GM12891 (cell line): ENCODE data around the gene HOOK1.

ENCODE experiments used
- PAX5 ChIP-seq: IDR thresholded peaks from 2 replicates; pipeline ENCODE4 v1.6.1; 2011; ENCODE audit warnings: low read length, moderate library complexity, mild to moderate bottlenecking; ENCODE audit not compliant: insufficient read depth, severe bottlenecking
- POLR2A ChIP-seq: IDR thresholded peaks from 2 replicates; pipeline ENCODE4 v1.6.1; 2011; ENCODE audit warnings: low read depth, low read length, control low read depth
- POLR2AphosphoS5 ChIP-seq: IDR thresholded peaks from 2 replicates; pipeline ENCODE4 v1.6.1; 2011; ENCODE audit warnings: low read depth, low read length, control low read depth
- POU2F2 ChIP-seq: IDR thresholded peaks from 2 replicates; pipeline ENCODE4 v1.6.1; 2011; ENCODE audit warnings: low read depth, mild to moderate bottlenecking, control low read depth, low read length, moderate library complexity
- SPI1 ChIP-seq: IDR thresholded peaks from 2 replicates; pipeline ENCODE4 v1.6.1; 2011; ENCODE audit warnings: low read depth, low read length, control low read depth
- TAF1 ChIP-seq: IDR thresholded peaks from 2 replicates; pipeline ENCODE4 v1.6.1; 2011; ENCODE audit warnings: low read depth, low read length, control low read depth

DNA sequence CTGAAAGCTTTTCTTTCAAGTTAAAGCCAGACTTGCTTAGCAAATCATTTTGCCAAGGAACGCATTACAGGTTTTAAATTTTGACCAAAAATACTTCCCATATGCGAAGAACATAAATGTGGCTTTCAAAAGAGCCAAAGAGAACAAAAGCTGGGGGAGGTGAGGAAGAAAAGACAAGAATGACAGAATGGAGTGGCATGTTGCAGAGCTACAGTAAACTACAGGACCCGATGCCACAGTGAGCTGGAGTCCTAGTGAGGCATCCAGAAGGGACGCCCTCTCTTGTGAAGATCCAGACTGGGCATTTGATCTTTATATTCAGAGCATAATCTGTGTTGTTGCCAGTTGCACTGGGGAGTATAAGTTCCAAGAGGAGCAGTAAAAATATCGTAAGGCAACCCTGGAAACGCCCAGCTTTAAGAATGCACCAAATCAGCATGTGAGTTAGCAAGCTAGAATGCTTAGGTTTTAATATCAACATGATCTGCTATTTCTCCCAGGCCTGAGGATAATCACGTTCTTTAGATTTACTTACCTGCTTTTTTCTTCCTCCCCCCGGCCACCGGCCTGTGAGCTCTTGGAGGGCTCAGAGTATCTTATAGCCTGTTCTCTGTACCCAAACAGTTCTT, 48.4 kb upstream of the HOOK1 start:
- TF ChIP-seq POLR2A (no peak), POLR2AphosphoS5 (no peak), SPI1 (no peak), TAF1 (no peak), POU2F2 (no peak), PAX5 (no peak)
